GM19025 (cell line): Measurements from ENCODE around the gene BTG2.

Source experiments
- ATAC-seq: cut with Tn5 transposase; IDR thresholded peaks from one replicate; pipeline ENCODE4 v1.9.1; 2021; ENCODE audit warnings: mild to moderate bottlenecking, low read depth, moderate library complexity; ENCODE audit not compliant: unreplicated experiment

BTG2 gene

GRCh38 chr1:203275656-203276272, 29.6 kb upstream of the BTG2 start:
- ATAC-seq, result no peak

GRCh38 chr1:203276408-203276807, 28.9 kb upstream of the BTG2 start:
- no peak for ATAC-seq

- no peak for ATAC-seq
These were observed 28.3 kb upstream of the BTG2 start for GRCh38 chr1:203276916-203277545.

GRCh38 chr1:203278082-203278884, 27.0 kb upstream of the BTG2 start:
- no peak for ATAC-seq

- ATAC-seq, result no peak
These were observed 26.4 kb upstream of the BTG2 start for GRCh38 chr1:203278885-203279406.

GRCh38 chr1:203280061-203280460, 25.3 kb upstream of the BTG2 start:
- ATAC-seq, result no peak

- ATAC-seq, result no peak
These were observed 24.3 kb upstream of the BTG2 start for GRCh38 chr1:203281033-203281432.

- no peak for ATAC-seq
These were observed 23.3 kb upstream of the BTG2 start for GRCh38 chr1:203281851-203282661.

GRCh38 chr1:203282720-203283542, 22.4 kb upstream of the BTG2 start:
- peak; percentile 23 for ATAC-seq

- ATAC-seq, result no peak
These were observed 21.7 kb upstream of the BTG2 start for GRCh38 chr1:203283597-203283996.

- ATAC-seq, result no peak
These were observed 20.8 kb upstream of the BTG2 start for GRCh38 chr1:203284411-203285123.

GRCh38 chr1:203286161-203286984, 18.9 kb upstream of the BTG2 start:
- ATAC-seq, result no peak

- ATAC-seq, result peak; percentile 41
These were observed 18.0 kb upstream of the BTG2 start for GRCh38 chr1:203287109-203287893.

GRCh38 chr1:203287898-203288297, 17.4 kb upstream of the BTG2 start:
- ATAC-seq, result no peak

- no peak for ATAC-seq
These were observed 16.9 kb upstream of the BTG2 start for GRCh38 chr1:203288400-203288799.

- peak; percentile 45 for ATAC-seq
These were observed 15.9 kb upstream of the BTG2 start for GRCh38 chr1:203289281-203289981.

- ATAC-seq, result no peak
These were observed 15.4 kb upstream of the BTG2 start for GRCh38 chr1:203289982-203290260.
